Spleen (tissue), 7 donors: Measurements from ENCODE around the gene OPCML.

Experiments
- CTCF ChIP-seq, 11 experiments: fragments of 200-600 bp in 7 of 11; fragments of 450-650 bp in 4 of 11; sonication (generic) in 4 of 11; IDR thresholded peaks in 8 of 11; conservative IDR thresholded peaks in 3 of 11; 1 replicate in 7 of 11; 2 replicates in 4 of 11; pipeline versions ENCODE4 v1.4.0 to v1.8.0; 2016 to 2021; ENCODE audit warnings: antibody characterized with exemption in 11 of 11, inconsistent platforms in 4 of 11, mild to moderate bottlenecking in 1 of 11
- POLR2AphosphoS5 ChIP-seq, 3 donors: sonication (generic); formaldehyde crosslinking; IDR thresholded peaks; one replicate each; pipeline ENCODE4 v1.5.1; 2017; ENCODE audit warnings: antibody characterized with exemption in 3 of 3
- donor health status: DM: no; HTN: no; CAD: no; lungs with moderate emphysema.
- donor health status: DM: no; HTN: no; CAD: no.
- donor health status: DM: no; HTN: no; CAD: no.

DNA sequence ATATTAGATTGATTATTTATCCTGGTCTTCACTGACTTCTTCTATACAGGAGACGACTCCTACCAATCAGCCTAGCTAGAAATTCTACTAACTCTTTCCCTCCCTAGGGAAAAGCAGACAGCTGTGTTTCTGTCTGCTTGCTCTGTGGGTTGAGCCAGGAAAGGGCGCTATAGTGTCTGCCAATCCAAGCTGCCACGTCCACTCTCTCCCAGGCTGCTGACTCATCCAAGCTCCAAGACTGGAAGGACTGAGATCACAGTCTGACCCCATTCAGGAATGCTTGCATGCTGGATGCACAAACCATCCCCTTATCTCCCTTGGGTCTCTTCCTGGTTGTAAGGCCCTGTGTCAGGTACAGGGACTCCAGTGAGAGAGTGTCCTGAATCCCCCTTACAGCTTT is 955.6 kb downstream of the OPCML start:
- TF ChIP-seq CTCF (IDR thresholded peaks at IDR 0.05 in 8 of 11, conservative IDR thresholded peaks at IDR 0.05 in 3 of 11) (no peak), POLR2AphosphoS5 (IDR thresholded peaks at IDR 0.05) (no peak)
